SU-DHL-6 (cell line): ENCODE results near the gene SUN3.

Experiments
- CTCF ChIP-seq: fragments of 200-600 bp; sonication (generic); IDR thresholded peaks from one replicate; pipeline ENCODE4 v1.5.1; 2017; ENCODE audit warnings: antibody characterized with exemption, mild to moderate bottlenecking, low read length, moderate library complexity; ENCODE audit not compliant: insufficient read depth, poor library complexity, severe bottlenecking
- EZH2phosphoT487 ChIP-seq: fragments of 200-600 bp; sonication (generic), shearing (Covaris generic); conservative IDR thresholded peaks from 2 replicates; pipeline ENCODE4 v1.6.1; 2018; ENCODE audit warnings: mild to moderate bottlenecking, antibody characterized with exemption, low read length, moderate library complexity, mixed read lengths

GRCh38 chr7:47982610-47983009 is 46.3 kb downstream of the SUN3 start:
- TF ChIP-seq CTCF, result no peak
- no peak for TF ChIP-seq EZH2phosphoT487
